Panc1 (cell line): ENCODE data around the gene ATP5MG.

Source experiments
- POLR2AphosphoS5 ChIP-seq: IDR thresholded peaks from 2 replicates; pipeline ENCODE4 v1.6.1; 2012; ENCODE audit warnings: mild to moderate bottlenecking, low read depth, low read length, moderate library complexity
- TF ChIP-seq, protein P1 (sequence below): fragments of 450-650 bp; IDR thresholded peaks from 2 replicates; pipeline ENCODE4 v1.5.1; 2017; ENCODE audit warnings: mild to moderate bottlenecking
- TF ChIP-seq, protein P2 (sequence below), 2 experiments: IDR thresholded peaks; 2 replicates each; pipeline ENCODE4 v1.6.1; 2011 to 2012; ENCODE audit warnings: low read depth in 2 of 2, control low read depth in 1 of 2, low read length in 1 of 2, mild to moderate bottlenecking in 1 of 2, moderate library complexity in 1 of 2; ENCODE audit not compliant: insufficient read depth in 1 of 2

DNA sequence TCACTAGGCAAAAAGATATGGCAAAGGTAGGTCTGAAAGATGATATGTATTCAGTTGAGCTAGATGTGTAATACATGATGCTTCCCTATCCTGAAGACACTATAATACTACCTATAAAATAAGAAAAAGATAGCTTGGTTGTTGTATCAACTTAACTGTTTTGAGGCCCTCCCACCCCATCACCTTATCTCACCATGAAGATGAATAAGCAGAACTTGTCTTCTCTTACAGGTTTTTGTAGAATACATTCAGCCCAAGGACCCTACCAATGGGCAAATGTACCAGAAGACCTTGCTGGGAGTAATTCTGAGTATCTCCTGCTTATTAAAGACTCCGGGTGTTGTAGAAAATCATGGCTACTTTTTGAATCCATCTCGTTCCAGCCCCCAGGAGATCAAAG is 28.1 kb upstream of the ATP5MG start:
- TF ChIP-seq, protein P1, sequence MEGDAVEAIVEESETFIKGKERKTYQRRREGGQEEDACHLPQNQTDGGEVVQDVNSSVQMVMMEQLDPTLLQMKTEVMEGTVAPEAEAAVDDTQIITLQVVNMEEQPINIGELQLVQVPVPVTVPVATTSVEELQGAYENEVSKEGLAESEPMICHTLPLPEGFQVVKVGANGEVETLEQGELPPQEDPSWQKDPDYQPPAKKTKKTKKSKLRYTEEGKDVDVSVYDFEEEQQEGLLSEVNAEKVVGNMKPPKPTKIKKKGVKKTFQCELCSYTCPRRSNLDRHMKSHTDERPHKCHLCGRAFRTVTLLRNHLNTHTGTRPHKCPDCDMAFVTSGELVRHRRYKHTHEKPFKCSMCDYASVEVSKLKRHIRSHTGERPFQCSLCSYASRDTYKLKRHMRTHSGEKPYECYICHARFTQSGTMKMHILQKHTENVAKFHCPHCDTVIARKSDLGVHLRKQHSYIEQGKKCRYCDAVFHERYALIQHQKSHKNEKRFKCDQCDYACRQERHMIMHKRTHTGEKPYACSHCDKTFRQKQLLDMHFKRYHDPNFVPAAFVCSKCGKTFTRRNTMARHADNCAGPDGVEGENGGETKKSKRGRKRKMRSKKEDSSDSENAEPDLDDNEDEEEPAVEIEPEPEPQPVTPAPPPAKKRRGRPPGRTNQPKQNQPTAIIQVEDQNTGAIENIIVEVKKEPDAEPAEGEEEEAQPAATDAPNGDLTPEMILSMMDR, result no peak
- TF ChIP-seq, protein P2, sequence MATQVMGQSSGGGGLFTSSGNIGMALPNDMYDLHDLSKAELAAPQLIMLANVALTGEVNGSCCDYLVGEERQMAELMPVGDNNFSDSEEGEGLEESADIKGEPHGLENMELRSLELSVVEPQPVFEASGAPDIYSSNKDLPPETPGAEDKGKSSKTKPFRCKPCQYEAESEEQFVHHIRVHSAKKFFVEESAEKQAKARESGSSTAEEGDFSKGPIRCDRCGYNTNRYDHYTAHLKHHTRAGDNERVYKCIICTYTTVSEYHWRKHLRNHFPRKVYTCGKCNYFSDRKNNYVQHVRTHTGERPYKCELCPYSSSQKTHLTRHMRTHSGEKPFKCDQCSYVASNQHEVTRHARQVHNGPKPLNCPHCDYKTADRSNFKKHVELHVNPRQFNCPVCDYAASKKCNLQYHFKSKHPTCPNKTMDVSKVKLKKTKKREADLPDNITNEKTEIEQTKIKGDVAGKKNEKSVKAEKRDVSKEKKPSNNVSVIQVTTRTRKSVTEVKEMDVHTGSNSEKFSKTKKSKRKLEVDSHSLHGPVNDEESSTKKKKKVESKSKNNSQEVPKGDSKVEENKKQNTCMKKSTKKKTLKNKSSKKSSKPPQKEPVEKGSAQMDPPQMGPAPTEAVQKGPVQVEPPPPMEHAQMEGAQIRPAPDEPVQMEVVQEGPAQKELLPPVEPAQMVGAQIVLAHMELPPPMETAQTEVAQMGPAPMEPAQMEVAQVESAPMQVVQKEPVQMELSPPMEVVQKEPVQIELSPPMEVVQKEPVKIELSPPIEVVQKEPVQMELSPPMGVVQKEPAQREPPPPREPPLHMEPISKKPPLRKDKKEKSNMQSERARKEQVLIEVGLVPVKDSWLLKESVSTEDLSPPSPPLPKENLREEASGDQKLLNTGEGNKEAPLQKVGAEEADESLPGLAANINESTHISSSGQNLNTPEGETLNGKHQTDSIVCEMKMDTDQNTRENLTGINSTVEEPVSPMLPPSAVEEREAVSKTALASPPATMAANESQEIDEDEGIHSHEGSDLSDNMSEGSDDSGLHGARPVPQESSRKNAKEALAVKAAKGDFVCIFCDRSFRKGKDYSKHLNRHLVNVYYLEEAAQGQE (IDR thresholded peaks at IDR 0.05; ENCODE audit: insufficient read depth in 1 of 2, low read depth in 2 of 2, low read length in 1 of 2), result no peak
- TF ChIP-seq POLR2AphosphoS5, result no peak
